IPS DF 4.7 (cell line): Measurements from ENCODE around the gene ZNRD2.
"Not testable (repeated sequence)": the region's sequence is repeated elsewhere in the genome, so short reads cannot be mapped to it uniquely, and the experiment has no call there.

ENCODE experiments used
- DNase-seq: peaks from one replicate; pipeline ENCODE4 v3.0.0-alpha.2; 2013; ENCODE audit warnings: low spot score; ENCODE audit errors: extremely low read depth

The ZNRD2 gene

DNA sequence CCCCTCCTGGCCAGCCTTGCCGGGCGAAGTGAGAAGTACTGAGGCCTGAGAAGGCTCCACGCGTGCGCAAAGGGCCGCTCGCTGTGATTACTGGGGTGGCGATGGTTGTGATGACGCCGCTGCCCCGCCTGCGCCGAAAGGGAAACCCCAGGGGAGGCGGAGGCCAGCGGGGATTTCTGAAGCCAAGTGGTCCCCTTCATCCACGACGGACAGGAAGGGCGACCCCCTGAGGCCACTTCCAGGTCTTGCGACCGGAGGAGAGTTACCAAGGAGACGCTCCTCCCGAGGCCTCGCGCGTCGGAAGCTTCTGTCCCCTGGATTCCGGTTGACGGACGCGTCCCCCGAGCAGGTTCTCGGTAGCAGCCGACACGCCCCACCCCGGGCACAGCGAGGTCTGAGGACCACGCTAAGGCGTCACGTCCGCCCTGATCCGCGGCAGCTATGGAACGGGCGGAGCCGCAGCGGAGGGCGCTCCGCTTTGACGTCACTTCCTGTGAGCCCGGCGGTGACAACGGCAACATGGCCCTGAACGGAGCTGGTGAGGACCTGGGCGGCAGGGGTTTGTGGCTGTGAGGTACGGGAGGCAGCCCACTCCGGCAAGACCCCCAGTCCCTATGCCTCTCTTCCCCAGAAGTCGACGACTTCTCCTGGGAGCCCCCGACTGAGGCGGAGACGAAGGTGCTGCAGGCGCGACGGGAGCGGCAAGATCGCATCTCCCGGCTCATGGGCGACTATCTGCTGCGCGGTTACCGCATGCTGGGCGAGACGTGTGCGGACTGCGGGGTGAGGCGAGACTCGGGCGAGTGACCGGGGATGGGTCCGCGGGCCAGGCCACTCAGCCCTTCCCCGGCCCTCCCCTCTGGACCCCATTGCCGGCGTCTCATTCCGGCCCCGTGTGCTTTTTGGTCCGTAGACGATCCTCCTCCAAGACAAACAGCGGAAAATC is at the start of gene ZNRD2:
TSS of gene ZNRD2 (plus strand) at position 505 of the 946 bp plus-strand sequence. CDS start at position 520, 15 bp downstream.
- DNase-seq: no peak

DNA sequence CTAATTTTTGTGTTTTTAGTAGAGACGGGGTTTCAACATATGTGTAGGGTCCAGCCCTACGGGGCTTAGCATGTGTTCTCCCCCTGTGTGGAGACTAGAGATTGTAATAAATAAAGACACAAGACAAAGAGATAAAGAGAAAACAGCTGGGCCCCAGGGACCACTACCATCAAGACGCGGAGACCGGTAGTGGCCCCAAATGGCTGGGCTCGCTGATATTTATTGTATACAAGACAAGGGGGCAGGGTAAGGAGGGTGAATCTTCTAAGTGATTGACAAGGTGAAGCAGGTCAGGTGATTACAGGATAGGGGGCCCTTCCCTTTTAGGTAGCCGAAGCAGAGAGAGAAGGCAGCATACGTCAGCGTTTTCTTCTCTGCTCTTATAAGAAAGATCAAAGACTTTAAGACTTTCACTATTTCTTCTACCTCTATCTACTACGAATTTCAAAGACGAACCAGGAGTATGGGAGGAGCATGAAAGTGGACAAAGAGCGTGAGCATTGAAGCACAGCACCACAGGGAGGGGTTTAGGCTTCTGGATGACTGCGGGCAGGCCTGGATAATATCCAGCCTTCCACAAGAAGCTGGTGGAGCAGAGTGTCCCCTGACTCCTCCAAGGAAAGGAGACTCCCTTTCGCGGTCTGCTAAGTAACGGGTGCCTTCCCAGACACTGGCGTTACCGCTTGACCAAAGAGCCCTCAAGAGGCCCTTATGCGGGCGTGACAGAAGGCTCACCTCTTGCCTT is 48.3 kb upstream of the ZNRD2 start:
- DNase-seq: not testable (repeated sequence)

GRCh38 chr11:65522718-65523630 is 47.3 kb upstream of the ZNRD2 start:
- not testable (repeated sequence) for DNase-seq

GRCh38 chr11:65523631-65523968 is 46.7 kb upstream of the ZNRD2 start:
- DNase-seq: not testable (repeated sequence)

DNA sequence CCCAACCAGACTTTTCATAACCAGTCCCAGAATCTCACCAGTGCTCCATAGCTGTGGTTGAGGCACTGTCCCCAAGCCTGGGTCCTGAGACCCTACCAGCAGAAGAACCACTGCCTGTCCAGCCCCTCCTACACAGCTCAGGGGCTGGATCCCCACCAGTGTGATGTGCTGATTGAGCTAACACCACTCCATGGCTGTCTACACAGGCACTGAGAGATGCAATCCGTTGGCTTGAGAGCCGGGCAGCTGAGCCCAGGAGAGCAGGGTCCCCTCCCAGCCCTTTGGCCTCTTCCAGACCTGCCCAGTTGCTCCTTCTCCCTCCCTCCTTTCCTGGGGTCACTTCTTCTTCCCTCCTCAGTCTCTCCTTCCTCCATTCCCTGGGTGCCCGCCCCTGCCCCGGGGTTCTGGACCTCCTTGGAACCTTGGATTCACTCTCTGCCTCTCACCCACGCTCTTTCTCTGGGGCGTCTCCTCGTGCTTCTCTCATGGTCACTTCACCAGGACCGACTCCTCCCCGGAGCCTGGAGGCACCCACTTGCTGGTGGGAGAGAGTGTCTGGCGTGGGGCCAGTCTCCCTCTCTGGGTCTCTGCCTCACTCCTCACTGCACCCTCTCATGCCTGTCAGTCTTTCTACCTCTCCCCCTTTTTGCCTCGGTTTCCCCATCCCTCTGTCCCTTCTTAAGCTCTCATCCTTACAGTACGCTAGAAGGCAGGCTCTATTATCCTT is 46.1 kb upstream of the ZNRD2 start:
- no peak for DNase-seq

DNA sequence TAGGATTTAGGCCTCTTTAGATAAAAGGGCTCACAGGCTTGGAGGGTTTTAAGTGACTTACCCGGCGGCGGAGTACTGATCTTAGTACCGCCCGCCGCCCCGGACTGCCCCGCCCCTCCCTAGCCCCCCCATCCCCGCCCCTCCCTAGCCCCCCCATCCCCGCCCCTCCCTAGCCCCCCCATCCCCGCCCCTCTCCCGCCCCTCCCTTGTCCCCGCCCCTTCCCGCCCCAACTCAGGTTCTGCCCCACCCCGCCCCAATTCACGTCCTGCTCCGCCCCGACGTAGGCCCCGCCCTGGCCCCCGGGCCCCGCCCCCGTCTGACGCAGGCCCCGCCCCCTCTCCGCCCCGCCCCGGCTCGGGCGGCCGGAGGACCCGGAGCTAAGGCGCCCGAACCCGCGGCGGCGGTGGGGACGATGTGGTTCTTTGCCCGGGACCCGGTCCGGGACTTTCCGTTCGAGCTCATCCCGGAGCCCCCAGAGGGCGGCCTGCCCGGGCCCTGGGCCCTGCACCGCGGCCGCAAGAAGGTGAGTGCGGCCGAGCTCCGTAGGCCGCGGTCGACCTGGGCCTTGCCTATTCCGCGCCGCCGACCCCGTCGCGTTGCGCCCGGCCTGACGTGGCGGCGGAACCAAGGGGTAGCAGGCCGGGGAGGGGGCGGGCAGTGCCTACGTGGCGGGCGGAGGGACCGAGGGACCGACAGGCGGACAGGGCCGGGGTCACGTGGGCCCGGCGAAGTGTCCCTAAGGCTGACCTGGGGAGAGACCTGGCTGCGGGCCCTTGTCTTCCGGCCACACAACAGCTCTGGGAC is 45.3 kb upstream of the ZNRD2 start, which contains the start of gene SCYL1:
TSS of gene SCYL1 (plus strand) at position 343 of the 805 bp plus-strand sequence. CDS start at position 414, 71 bp downstream.
- no peak for DNase-seq

DNA sequence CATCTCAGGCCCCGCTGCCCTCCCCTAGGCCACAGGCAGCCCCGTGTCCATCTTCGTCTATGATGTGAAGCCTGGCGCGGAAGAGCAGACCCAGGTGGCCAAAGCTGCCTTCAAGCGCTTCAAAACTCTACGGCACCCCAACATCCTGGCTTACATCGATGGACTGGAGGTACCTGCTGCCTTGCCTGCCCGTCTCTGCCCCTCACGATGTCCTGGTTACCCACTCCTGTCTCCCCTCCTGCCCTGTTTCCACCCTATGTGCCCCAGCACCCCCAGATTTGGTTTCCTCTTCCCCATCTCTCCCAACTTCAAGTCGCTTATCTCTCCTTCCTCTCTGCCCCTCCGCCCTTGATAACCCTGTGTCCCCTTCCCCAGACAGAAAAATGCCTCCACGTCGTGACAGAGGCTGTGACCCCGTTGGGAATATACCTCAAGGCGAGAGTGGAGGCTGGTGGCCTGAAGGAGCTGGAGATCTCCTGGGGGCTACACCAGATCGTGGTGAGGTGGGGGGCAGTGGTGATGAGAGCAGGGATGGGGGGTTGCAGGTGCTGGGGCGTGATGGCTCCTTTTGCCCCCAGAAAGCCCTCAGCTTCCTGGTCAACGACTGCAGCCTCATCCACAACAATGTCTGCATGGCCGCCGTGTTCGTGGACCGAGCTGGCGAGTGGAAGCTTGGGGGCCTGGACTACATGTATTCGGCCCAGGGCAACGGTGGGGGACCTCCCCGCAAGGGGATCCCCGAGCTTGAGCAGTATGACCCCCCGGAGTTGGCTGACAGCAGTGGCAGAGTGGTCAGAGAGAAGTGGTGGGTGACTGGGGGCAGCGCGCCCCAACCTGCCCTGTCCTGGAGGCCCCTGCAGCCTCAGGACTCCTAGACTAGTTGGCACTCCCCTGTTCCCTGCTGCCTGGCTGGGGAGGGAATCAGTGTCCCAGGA is 44.5 kb upstream of the ZNRD2 start:
- DNase-seq: no peak

DNA sequence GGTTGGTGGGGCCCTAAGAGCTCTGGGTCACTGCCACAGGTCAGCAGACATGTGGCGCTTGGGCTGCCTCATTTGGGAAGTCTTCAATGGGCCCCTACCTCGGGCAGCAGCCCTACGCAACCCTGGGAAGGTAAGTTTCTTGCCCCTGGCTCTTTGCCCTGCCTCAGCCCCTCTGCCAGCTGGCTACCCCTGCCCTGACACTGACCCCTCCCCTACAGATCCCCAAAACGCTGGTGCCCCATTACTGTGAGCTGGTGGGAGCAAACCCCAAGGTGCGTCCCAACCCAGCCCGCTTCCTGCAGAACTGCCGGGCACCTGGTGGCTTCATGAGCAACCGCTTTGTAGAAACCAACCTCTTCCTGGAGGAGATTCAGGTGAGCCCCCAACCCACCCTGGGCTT is 43.5 kb upstream of the ZNRD2 start:
- DNase-seq: no peak

DNA sequence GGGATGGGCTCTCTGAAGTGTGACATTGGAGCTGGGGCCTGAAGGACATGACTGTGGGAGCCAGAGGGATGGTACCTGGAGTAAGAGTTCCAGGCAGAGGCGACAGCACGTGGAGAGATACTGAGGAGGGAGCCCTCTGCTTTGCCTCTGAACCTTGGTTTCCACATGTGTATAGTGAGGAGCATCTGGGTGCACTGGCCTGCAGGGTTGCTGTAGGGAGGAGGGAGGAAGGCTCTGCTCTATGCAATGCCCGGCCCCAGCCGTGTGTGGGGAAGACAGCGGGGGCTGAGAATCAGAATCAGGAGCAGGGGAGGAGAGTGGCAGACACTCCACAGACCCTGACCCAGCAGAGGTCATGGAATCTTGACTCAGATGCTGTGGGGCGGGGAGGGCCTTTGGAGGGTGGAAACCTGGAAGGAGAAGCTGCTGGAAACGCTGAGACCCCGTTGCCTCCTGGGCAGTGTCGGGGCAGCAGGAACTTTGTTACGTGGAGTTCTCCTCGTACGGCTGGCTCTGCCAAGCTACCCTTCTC is 41.4 kb upstream of the ZNRD2 start:
- DNase-seq: no peak

GRCh38 chr11:65529475-65530156 is 40.7 kb upstream of the ZNRD2 start:
- no peak for DNase-seq

- no peak for DNase-seq
Observed at GRCh38 chr11:65530157-65530496, 40.1 kb upstream of the ZNRD2 start.

DNA sequence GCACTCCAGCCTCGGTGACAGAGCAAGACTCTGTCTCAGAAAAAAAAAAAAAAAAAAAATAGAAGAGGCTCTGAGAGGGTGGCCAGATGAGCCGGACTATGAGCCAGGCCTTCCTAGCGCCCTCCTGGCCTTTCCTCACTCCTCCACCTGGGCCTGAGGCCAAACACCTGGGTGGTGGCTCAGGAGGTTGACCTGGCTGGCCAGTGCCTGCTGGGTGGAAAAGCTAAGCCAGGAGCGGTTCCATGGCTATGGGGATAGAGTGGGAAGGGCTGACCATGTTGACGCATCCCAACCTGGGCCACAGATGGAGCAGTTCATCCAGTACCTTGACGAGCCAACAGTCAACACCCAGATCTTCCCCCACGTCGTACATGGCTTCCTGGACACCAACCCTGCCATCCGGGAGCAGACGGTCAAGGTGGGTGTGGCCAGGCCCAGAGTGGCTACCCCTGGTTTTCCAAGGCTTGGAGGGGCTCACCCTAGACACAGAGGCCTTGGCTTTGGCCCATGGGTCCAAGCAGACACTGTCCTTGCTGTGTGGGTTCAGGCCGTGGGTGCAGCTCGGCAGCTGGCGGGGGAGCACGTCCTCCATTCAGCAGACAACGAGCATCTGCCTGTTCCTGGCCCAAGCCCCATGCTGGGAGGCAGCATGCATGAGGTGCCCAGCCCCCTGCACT is 37.8 kb upstream of the ZNRD2 start:
- DNase-seq: no peak

- no peak for DNase-seq
Observed at GRCh38 chr11:65535102-65535501, 35.2 kb upstream of the ZNRD2 start.

GRCh38 chr11:65536412-65537295 is 33.6 kb upstream of the ZNRD2 start:
- DNase-seq: no peak

DNA sequence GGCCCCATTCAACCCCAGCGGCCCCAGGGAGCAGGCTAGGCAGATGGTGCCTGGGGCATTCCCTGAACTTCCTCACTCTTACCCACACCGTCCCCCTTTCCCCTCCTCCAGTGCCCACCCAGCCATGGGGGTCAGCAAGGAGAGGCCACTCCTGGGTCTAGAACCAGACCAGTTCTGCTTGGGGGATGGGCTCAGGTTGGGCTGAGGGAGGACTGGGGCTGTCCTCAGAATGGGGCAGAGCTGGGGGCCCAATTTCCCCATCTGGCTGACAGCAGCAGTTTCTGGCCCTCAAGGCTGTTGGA is 33.0 kb upstream of the ZNRD2 start:
- no peak for DNase-seq

DNA sequence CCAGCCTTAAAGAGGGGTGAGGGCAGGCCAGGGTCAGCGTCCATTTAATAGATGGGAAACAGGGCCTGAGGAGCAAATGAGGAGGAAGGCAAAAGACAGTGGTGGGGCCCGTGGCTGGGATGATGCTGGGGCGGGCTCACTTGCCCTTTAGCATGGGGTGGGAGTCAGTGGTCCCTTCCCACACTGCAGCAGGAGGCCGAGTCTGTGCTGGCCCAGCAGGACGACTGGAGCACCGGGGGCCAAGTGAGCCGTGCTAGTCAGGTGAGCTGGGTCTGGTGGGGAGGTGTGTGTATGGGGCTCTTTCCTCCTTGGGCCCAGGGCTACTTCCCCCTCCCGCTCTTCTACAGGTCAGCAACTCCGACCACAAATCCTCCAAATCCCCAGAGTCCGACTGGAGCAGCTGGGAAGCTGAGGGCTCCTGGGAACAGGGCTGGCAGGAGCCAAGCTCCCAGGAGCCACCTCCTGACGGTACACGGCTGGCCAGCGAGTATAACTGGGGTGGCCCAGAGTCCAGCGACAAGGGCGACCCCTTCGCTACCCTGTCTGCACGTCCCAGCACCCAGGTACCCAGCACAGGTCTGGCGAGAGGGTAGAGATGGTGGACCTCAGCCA is 32.6 kb upstream of the ZNRD2 start:
- DNase-seq: no peak
